NCI-H1048 (cell line): ENCODE results near the gene GOLGA3.

ENCODE experiments used
- DNase-seq: peaks from one replicate; lab custom pipeline; 2025; lab: John Stamatoyannopoulos, UW

Gene GOLGA3

GRCh38 chr12:132746613-132747012 is 82.1 kb downstream of the GOLGA3 start:
- no peak for DNase-seq

DNA sequence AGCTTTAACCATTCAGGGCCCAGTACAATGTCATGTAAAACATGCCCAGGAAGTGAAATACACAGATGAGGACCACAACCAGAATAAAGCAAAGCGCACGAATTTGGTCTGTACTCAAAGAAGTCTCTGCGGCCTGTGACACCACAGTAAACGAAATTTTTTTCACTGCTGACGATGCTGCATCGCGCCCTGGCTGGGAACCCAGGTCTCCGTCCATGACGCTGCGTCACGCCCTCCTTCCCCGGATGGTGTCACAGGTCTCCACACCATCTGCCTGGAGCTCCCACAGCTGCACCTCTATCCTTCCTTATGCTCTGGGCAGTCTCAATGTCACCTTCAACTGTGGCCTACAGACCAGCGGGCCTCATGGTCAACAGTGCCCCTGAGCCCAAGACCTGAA is 84.8 kb downstream of the GOLGA3 start:
- no peak for DNase-seq

GRCh38 chr12:132741620-132742019 is 87.0 kb downstream of the GOLGA3 start:
- DNase-seq, result no peak

- no peak for DNase-seq
These were observed 88.0 kb downstream of the GOLGA3 start for GRCh38 chr12:132740652-132741051.

- no peak for DNase-seq
These were observed 88.4 kb downstream of the GOLGA3 start for GRCh38 chr12:132740313-132740646.

DNA sequence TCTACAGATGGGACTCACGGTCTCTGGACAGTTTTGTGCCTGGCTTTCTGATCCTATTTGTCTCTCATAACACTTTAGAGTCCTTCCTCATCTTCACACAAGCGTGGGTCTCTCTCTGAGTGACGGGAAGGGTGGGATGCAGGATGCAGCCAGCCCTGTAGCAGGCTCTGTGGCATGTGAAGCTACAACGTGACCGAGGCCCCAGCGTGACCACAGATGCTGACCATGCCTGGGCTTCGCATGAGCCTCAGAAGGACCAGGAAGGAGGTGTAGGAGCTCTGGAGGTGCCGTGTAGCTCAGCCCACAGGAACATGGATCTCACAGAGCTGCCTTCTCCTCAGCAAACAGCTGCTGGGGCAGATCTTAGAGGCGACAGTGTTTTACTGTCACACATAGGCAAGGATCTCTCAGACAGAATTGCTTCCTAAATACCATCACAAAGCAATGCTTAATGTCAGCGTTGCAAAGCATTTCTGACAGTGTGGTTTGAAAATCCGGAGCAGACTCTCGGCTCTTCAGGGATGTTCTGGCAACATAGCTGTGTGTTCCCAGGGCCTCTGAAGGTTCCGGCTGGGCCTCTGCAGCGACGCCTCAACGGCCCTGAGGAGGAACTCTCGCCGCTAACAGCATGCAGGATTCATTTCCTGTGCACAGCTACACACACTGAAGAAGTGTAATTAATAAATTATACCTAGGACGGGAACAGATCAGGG is 88.9 kb downstream of the GOLGA3 start:
- DNase-seq, result no peak

DNA sequence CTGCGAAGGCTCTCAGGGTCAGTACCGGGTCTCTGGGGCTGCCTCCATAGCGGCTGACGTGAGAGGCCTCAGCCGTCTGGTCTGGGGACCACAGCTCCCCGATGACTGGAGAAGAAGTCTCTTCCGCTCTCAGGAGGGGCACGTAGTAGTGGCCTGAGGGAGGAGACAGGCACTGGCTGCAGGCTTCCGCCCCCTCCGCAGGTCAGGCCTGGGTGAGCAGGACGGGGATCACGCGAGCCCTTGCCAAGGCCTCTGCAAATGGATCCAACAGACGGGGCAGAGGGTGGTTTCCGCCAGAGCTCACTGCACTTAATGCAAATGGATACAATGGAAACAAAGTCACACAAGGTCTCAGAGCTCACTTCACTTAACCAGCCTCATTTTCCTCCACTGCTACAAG is 91.8 kb downstream of the GOLGA3 start:
- no peak for DNase-seq

GRCh38 chr12:132736378-132736777 is 92.3 kb downstream of the GOLGA3 start:
- no peak for DNase-seq

GRCh38 chr12:132735496-132735895 is 93.2 kb downstream of the GOLGA3 start:
- no peak for DNase-seq

DNA sequence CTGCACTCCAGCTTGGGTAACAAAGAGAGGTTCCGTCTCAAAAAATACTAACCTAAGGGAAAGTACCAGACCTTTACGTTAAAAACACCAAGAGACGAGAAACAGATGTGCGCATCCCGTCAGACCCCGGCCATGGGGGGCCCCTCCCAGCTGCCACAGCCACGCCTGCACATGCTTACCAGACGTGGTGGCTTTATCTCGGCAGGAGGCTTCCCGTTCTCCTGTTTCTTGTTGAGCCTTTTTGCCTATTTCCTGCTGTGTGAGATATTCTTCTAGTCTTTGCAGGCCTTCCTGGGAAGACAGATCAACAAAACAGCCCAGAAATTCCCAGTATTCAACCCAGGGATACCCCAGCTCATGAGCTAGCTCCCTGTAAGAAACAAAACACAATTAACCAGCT is 94.5 kb downstream of the GOLGA3 start:
- no peak for DNase-seq

- no peak for DNase-seq
These were observed 97.1 kb downstream of the GOLGA3 start for GRCh38 chr12:132731574-132731973.

GRCh38 chr12:132730353-132730752 is 98.3 kb downstream of the GOLGA3 start:
- DNase-seq, result no peak

DNA sequence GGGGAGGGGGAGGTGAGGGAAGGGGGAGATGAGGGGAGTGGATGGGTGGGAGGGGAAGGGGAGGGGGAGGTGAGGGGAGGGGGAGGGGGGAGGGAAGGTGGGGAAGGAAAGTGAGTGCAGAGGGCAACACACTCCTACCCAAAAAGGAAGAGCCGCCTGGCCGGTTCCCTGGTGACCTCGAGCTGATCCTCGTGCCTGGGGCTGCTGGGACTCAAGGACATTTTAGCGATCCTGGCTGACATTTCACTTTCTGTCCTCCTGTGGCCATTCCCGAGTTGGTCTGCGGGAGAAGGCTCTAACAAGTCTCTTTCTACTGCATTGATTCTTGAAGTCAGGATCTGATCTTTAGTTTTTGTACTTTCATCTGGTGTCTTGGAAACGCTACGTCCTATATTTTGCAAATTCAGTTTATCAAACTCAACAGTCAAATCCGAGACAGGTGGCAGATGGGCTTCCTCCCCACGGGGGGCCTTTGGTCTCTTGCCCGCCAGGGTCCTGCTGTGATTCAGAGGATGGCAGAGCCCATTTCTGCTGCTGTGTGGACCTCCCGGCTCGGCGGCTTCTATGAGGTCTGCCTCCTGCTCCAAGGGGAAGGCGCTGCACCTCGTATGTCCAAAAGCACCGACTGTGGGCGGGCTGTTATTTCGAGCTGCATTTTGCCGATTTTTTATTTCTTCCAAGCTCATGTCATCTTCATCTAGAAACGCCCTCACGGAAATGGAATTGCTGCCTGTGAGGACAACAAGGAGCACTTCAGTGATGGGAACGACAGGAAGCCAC is 98.9 kb downstream of the GOLGA3 start:
- DNase-seq, result no peak

- no peak for DNase-seq
These were observed 100.2 kb downstream of the GOLGA3 start for GRCh38 chr12:132728502-132728901.

DNA sequence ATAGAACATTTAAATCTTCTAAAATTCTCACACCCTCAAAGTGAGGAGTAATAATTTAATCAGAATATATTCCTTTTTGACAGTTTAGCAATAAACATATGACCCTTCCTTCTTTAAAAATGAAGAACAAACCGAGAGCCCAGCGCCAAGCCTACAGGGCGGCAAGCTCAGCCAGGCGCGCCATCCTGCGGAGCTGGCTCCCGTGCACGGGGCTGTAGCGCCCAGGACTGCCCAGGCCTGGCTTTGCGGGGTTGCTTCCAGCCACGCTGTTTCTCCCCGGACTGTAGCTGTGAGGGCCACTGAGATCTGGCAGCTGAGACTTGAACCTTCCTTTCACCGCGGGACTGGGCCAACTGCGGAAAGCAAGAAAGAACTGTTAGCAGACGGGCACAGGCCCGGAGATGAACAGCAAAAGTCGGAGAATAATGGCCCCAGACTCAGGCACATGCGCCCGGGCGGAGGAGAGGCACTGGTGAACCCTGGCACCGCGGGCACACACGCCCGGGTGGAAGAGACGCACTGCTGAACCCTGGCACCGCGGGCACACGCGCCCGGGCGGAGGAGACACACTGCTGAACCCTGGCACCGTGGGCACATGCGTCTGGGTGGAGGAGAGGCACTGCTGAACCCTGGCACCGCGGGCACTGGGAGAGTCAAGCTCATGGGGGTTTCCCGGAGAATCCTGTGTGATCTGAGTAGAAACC is 101.4 kb downstream of the GOLGA3 start:
- no peak for DNase-seq

DNA sequence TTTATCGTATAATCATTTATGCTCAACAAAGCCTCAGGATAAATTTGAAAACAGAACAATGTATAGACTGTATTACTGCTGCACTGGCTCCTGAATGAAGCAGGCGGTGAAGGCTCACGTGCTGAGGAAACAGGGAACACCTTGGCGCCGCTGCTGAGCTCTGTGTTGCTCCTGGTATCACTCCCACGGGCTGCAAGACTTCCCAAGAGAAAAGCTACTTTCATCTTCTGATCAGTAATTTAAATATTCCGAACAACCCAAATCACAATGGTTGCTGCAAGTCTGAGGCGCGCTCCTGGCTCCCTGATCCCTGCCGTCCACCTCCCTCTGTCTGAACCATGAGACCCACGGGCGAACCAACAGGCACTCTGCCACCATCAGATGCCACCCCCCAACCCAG is 102.3 kb downstream of the GOLGA3 start:
- no peak for DNase-seq

GRCh38 chr12:132724506-132725241 is 104.0 kb downstream of the GOLGA3 start:
- DNase-seq, result no peak

- DNase-seq, result no peak
These were observed 104.9 kb downstream of the GOLGA3 start for GRCh38 chr12:132723764-132724140.

DNA sequence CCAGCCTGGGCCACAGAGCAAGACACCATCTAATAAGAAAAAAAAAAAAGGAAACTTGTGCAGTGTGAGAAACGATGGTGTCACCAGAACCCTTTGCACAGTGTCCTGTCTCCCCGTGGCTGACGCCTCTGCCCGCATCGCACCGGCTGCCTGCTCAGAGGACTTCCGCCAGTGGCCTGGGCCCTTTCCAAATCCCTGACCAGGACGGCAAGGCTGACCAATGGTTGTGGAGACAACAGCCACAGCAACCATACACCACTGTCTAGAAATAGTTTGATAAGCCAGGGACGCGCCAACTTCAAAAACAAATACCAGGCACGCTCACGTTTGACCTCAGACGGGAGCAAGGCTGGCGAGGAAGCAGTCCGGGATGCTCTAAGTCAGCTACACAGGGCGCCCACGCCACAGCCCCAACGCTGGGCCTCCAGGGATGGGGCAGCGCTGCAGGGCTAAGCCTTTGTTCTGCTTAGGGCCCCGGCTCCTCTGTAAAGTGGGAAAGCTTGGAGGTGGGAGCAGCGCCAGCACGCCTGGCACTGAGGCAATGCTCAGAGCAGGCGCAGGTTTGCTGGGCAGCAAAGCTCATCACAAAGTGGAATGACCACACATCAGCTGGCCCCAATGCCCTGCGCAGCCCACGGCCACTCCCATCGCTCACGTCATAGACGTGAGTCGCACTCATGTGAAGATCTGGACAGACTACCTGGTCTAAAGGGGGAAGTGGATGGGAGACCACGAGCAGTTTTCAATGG is 105.5 kb downstream of the GOLGA3 start:
- no peak for DNase-seq

- no peak for DNase-seq
These were observed 107.9 kb downstream of the GOLGA3 start for GRCh38 chr12:132720606-132721345.

DNA sequence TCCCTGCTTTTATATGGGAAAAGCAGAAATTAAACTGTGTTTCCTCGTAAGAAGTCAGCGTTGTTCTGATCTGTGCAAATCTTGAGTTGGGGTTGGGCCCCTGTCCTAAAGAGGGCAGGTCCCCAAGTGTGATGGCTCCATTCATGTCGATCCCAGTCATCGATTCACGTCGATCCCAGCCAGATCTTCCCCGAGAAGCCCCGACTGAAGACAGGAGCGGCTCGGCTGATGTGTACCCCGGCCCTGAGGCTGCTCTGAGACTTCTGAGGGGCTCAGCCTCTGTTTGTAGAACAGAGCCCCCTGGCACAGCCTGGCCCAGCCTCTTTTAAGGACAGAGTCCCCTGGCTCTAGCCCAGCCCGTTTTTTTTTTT is 108.7 kb downstream of the GOLGA3 start:
- DNase-seq, result no peak
